Neuron (in vitro differentiated cells): ENCODE results near the gene WSCD1.

Experiments used
- H2AFZ ChIP-seq: one replicate; pipeline ENCODE4 v1.6.1; 2013; ENCODE audit warnings: low read depth, mild to moderate bottlenecking, inconsistent platforms, low read length, moderate library complexity
- H3K27me3 ChIP-seq: one replicate; pipeline ENCODE4 v1.6.1; 2013; ENCODE audit warnings: low read length; ENCODE audit not compliant: insufficient read depth
- H3K36me3 ChIP-seq: one replicate; pipeline ENCODE4 v1.6.1; 2013; ENCODE audit warnings: low read length; ENCODE audit not compliant: insufficient read depth
- H3K4me1 ChIP-seq: one replicate; pipeline ENCODE4 v1.6.1; 2013; ENCODE audit warnings: low read length; ENCODE audit not compliant: insufficient read depth
- H3K4me3 ChIP-seq: 2 replicates; pipeline ENCODE4 v1.5.1; 2013; ENCODE audit warnings: mild to moderate bottlenecking, low read length, moderate library complexity
- H3K9me3 ChIP-seq: one replicate; pipeline ENCODE4 v1.6.1; 2013; ENCODE audit warnings: low read length

The WSCD1 gene

DNA sequence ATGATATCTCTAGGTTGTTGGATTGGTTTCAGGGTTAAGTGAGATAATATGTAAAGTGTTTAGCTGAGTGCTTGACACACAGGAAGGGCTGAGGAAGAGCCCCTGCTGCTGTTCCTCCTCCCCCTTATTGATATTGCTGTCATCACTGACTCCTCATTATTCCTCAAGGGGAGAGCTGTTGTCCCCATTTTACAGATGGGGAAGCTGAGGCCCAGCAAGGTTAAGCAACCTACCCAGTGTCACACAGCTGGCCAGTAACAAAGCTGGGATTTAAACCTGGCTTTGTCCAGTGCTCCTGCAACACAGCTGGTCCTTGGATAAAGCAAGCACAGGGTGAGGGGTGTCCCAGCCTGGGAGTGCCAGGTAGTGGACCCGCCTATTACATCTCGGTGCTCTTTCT lies 9.8 kb downstream of the WSCD1 start:
- peaks cover 21% of the 10 kb centered on the region for H3K4me1 ChIP-seq
- H3K9me3 ChIP-seq = no peaks in the 10 kb centered on the region
- H3K27me3 ChIP-seq = no peaks in the 10 kb centered on the region
- no peak overlapping the region for H3K4me3 ChIP-seq
- H3K36me3 ChIP-seq = no peaks in the 10 kb centered on the region
- H2AFZ ChIP-seq = no peak overlapping the region

DNA sequence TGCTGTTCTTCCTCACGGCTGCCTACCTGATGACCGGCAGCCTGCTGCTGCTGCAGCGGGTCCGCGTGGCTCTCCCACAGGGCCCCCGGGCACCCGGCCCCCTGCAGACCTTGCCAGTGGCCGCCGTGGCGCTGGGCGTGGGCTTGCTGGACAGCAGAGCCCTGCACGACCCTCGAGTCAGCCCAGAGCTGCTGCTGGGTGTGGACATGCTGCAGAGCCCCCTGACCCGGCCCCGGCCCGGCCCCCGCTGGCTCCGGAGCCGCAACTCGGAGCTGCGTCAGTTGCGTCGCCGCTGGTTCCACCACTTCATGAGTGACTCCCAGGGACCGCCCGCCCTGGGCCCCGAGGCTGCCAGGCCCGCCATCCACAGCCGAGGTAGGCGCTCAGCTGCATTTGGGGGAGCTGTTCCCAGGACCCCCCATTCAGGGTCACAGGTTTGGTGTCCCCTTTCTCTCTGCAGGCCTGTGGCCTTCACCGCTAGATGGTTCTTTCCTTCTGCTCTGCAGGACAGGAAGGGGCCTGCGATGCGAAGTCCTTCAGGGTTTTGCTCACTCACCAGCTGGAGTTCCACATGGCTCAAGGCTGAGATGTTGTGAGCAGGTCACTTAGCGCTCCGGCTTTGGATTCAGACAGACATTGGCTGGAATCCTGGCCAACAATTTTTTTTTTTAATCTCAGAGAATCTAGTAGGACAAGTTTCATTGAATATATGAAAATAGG lies 10.7 kb downstream of the WSCD1 start:
- H3K4me3 ChIP-seq = no peak overlapping the region
- no peaks in the 10 kb centered on the region for H3K27me3 ChIP-seq
- H3K4me1 ChIP-seq = peaks cover 22% of the 10 kb centered on the region
- no peaks in the 10 kb centered on the region for H3K36me3 ChIP-seq
- H2AFZ ChIP-seq = no peak overlapping the region
- H3K9me3 ChIP-seq = no peaks in the 10 kb centered on the region

DNA sequence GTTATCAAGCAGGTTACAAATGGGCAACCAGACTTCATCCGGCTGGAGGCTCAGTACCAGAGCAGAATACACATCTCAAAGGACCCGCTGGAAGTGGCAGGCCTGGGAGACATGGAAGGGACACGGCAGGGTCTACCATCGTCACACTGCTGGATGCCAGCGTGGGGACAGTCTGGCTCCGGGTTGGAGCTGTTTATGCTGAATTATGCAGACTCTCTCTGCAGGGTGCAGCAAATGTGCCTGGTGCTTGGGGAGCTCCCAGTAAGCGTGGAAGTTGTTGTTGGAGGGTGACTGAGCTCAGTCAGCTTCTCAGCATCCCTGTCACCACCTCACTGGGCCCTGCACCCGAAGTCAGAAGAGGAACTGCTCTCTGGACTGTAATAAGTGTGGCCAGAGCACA lies 12.2 kb downstream of the WSCD1 start:
- Histone ChIP-seq H3K4me3 (no peak overlapping the region), H3K4me1 (peaks cover 21% of the 10 kb centered on the region)

DNA sequence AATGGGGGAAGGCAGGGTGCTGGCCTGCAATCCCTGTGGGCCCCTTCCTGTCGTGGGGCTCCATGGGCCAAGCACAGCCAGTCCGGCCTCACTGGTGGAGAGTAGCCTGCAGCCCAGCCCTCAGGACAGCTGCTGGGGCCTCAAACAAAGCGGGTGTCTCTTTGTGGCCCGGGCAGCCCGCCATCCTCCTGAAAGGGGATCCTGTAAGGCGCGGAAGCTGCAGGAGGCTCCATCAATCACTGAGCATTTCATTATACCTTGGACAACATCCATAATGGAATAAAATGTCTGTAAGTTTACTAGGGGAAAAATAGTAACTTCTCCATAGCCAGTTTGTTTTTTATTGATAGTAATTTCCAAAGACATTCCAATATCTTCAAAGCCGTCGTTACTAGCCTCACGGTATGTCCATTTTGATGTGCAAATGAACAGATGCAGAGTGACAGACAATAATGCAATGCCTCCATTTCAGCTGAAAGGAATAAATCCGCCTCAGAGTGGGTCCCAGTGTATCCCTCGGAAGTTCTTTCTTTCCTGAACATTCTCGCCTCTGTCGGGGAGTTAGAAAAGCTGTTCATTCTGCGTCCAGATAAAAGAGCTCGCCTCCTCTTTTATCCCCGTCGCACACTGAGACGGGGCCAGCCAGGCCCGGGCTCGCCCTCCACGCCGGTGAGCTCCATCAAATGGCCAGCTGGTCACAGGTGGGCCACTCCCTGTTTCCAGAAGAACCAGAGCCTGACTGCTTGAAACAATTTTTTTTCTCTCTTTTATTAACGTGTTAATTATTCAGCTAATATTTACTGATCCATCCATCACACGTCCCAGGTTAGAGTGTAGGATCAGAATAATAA lies 14.4 kb downstream of the WSCD1 start:
- Histone ChIP-seq H3K27me3 (no peaks in the 10 kb centered on the region), H3K36me3 (no peaks in the 10 kb centered on the region), H3K9me3 (no peaks in the 10 kb centered on the region), H2AFZ (peak overlapping the region; percentile 48), H3K4me1 (peaks cover 12% of the 10 kb centered on the region), H3K4me3 (peak overlapping the region; percentile 22)

More for the DNA sequence above, 12.2 kb downstream of the WSCD1 start:
- Histone ChIP-seq H3K36me3 (no peaks in the 10 kb centered on the region), H3K27me3 (no peaks in the 10 kb centered on the region), H2AFZ (no peak overlapping the region), H3K9me3 (no peaks in the 10 kb centered on the region)

DNA sequence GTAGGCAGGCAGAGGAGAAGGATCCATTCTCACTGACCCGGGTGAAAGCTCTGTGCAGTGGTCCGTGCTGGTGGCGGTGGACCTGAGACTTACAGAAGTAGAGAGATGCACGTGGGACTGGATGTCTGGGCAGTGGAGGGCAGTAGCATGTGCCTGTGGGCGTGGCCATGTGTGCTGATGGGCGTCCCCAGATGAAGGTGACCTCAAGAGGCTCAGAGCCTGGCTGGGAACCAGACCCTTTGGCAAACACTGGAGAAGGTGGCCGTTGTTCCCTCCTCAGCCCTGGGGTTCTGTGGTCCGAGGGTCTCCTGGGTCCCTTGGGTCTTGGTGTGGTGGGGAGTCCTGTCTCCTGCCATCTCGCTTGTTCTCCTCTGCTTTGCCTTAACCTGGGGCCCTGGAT lies 15.6 kb downstream of the WSCD1 start:
- Histone ChIP-seq H3K4me1 (peaks cover 12% of the 10 kb centered on the region), H3K36me3 (no peaks in the 10 kb centered on the region), H3K9me3 (no peaks in the 10 kb centered on the region), H3K27me3 (no peaks in the 10 kb centered on the region), H2AFZ (no peak overlapping the region), H3K4me3 (no peak overlapping the region)

DNA sequence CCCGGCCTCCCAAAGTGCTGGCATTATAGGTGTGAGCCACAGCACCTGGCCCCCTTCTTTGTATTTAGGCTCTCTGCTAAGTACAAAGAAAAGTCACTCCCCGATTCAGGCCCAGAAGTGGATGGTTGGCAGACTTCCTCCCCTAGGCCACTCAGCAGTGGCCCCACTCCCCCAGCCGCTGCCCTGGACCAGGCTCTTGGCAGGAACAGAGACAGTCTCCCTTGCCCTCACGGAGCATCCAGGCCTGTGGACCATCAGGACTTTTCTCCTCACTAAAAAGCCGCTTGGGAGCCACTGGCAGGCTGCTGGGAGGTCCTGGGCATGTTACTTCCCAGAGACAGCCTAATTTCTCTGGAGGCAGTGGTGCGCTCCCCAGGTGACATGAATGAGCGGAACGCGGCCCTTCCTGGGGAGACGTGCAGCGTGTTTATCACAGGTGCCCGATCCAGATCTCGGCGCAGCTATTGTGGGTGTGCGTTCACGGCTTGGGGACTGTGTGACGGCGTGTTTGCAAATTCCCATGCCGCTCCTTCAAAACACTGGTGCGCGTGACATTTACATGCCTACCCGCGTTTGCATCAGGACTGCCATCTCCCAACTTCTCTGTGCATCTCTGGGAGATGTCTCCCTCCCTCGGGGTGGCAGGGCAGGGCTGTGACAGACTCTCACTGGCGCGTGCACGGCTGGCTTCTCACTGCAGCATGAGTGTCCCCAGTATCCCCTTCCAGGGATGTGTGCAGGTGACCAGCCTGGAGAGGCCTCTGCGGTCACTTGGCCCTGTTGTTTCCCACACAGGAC lies 16.6 kb downstream of the WSCD1 start:
- Histone ChIP-seq H3K4me3 (no peak overlapping the region), H3K9me3 (no peaks in the 10 kb centered on the region), H2AFZ (no peak overlapping the region), H3K36me3 (no peaks in the 10 kb centered on the region), H3K4me1 (peaks cover 12% of the 10 kb centered on the region), H3K27me3 (no peaks in the 10 kb centered on the region)

DNA sequence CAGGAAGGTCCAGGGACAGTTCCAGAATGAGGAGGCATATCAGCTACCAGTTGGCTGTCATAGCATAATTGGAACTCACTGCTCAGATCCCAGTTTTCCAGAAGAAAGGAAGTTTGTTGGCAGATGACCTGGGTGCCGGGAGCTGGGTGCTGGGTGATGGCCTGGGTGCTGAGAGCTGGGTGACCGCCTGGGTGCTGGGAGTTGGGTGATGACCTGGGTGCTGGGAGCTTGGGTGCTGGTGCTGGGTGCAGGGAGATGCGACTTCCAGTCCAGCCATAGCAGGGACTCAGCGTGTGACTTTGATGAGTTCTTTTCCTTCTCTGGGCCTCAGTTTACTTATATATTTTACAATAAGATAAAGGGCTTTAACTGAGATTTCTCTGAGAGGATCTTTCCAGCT lies 18.0 kb downstream of the WSCD1 start:
- Histone ChIP-seq H2AFZ (no peak overlapping the region), H3K9me3 (no peaks in the 10 kb centered on the region), H3K4me1 (peaks cover 12% of the 10 kb centered on the region), H3K36me3 (no peaks in the 10 kb centered on the region), H3K4me3 (no peak overlapping the region), H3K27me3 (no peaks in the 10 kb centered on the region)

DNA sequence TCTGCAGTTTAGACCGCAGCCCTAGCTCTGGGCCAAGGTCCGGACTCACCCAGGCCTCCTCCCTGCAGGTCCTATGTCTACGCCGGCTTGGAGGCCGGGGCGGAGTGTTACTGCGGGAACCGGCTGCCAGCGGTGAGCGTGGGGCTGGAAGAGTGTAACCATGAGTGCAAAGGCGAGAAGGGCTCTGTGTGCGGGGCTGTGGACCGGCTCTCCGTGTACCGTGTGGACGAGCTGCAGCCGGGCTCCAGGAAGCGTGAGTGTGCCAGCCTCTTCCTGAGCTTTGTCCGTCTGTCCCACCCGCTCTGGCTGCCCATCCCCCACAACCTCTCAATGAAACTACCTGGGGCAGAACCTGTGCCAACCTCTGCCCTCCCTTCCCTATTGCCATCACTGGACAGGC lies 20.1 kb downstream of the WSCD1 start:
- Histone ChIP-seq H3K36me3 (no peaks in the 10 kb centered on the region), H3K4me1 (no peaks in the 10 kb centered on the region), H3K4me3 (no peak overlapping the region), H2AFZ (no peak overlapping the region), H3K27me3 (no peaks in the 10 kb centered on the region), H3K9me3 (no peaks in the 10 kb centered on the region)

DNA sequence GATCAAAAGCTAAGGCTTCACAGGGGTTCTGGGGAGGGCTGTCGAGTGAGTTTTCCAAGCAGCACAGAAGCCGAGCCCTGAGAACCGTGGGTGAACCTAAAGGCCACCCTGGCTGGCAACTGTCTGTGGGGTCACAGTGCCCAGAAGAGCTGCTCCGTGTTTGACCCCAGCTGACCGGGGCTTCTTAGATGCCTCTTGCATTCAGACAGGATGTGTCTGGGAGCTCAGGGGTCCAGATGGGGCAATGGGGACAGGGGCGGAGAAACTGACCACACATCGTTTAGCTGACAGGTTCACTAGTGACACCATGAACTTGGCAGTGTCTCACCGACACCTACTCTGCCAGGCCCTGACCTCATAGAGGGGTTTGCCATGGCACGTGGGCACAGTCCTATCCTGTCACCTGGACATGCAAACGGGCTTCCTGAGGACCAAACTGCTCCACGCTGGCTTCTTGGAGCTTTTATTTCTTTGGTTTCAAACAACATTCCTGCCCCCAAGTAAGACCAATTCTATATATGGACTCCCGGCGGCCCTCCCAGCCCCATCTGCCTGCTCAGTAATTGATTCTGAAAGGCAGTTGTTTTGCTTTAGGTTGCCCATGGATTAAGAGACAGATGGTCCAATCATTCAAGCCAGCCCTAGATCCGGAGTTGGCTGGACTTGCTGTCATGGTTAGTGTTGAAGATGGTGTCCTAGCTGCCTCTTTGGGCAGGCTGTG lies 22.2 kb downstream of the WSCD1 start:
- H2AFZ ChIP-seq = no peak overlapping the region

DNA sequence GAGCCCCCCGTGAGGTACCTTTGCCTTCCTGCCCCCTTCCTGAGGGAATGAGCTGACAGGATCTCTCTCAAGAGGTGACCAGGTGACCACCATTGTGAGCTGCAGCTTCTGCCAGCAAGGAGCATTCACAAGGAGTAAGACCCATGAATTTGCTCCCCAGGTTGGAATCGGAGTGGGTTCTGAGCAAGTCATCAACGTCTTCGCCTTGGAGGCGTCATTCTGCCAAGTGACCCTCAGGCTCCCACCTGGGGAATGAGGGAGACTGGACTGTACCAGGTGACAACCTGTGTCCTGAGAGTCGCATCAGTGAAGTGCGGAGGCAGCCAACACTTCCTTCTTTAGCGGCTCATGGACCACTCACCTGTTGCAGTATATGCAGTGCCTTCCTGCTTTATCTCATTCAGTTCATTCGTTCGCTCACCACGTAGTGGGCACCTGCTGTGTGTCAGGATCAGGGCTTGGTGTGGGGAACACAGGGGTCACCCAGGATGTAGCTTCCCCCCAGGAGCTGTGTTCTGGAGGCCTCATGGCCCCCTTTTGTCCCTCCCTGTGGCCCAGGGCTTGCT lies 22.8 kb downstream of the WSCD1 start:
- Histone ChIP-seq H3K9me3 (no peaks in the 10 kb centered on the region), H3K4me3 (no peak overlapping the region)

More for the DNA sequence above, 22.2 kb downstream of the WSCD1 start:
- no peaks in the 10 kb centered on the region for H3K9me3 ChIP-seq
- H3K27me3 ChIP-seq = no peaks in the 10 kb centered on the region
- no peaks in the 10 kb centered on the region for H3K4me1 ChIP-seq
- no peak overlapping the region for H3K4me3 ChIP-seq
- H3K36me3 ChIP-seq = peaks cover 10% of the 10 kb centered on the region

DNA sequence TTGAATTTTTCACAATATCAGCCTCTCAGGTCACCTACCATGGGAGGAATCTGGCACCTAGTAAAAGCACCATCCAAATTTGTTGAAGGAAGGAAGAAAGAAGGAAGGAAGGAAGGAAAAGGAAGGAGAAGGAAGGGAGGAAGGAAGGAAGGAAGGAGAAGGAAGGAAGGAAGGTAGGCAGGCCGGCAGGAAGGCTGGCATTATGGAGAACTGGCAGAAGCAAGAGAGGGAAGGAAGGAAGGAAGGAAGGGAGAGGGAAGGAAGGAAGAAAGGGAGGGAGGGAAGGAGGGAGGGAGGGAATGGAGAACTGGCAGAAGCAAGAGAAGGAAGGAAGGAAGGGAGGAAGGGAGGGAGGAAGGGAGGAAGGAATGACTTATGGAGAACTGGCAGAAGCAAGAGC lies 24.3 kb downstream of the WSCD1 start:
- peaks cover 10% of the 10 kb centered on the region for H3K36me3 ChIP-seq
- H2AFZ ChIP-seq = no peak overlapping the region
- no peaks in the 10 kb centered on the region for H3K9me3 ChIP-seq
- no peak overlapping the region for H3K4me3 ChIP-seq
- no peaks in the 10 kb centered on the region for H3K27me3 ChIP-seq
- no peaks in the 10 kb centered on the region for H3K4me1 ChIP-seq

More for the DNA sequence above, 22.8 kb downstream of the WSCD1 start:
- Histone ChIP-seq H3K27me3 (no peaks in the 10 kb centered on the region), H3K36me3 (peaks cover 10% of the 10 kb centered on the region), H3K4me1 (no peaks in the 10 kb centered on the region), H2AFZ (no peak overlapping the region)

DNA sequence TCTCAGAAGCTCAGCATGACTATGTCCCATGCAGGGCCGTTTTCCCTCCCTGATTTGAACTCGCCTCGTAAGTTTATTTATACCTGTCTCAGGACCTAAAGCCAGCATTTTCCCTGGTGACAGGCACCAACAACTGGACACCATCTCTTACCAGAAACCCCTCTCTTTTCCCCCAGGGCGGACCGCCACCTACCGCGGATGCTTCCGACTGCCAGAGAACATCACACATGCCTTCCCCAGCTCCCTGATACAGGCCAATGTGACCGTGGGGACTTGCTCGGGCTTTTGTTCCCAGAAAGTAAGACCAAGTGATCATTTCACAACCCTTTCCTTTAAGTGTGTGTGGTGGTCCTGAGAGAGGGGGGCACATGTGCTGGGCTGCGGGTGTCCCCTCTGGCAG lies 24.7 kb downstream of the WSCD1 start:
- Histone ChIP-seq H2AFZ (no peak overlapping the region), H3K4me1 (no peaks in the 10 kb centered on the region), H3K9me3 (no peaks in the 10 kb centered on the region), H3K4me3 (no peak overlapping the region), H3K27me3 (no peaks in the 10 kb centered on the region), H3K36me3 (peaks cover 12% of the 10 kb centered on the region)
